Ishikawa (cell line): ENCODE results near the gene CPXM1.

Experiments
- CEBPB ChIP-seq: IDR thresholded peaks from 2 replicates; pipeline ENCODE4 v1.6.1; 2012
- CREB1 ChIP-seq: IDR thresholded peaks from 2 replicates; pipeline ENCODE4 v1.6.1; 2012; ENCODE audit warnings: low read depth
- EP300 ChIP-seq: IDR thresholded peaks from 2 replicates; pipeline ENCODE4 v1.6.1; 2012; ENCODE audit warnings: borderline replicate concordance
- FOXM1 ChIP-seq: IDR thresholded peaks from 2 replicates; pipeline ENCODE4 v1.6.1; 2012; ENCODE audit warnings: low read depth, borderline replicate concordance
- RAD21 ChIP-seq: IDR thresholded peaks from 2 replicates; pipeline ENCODE4 v1.6.1; 2012; ENCODE audit warnings: low read depth
- TAF1 ChIP-seq: IDR thresholded peaks from 2 replicates; pipeline ENCODE4 v1.6.1; 2012; ENCODE audit warnings: low read depth, mild to moderate bottlenecking
- TCF12 ChIP-seq: IDR thresholded peaks from 2 replicates; pipeline ENCODE4 v1.6.1; 2012; ENCODE audit warnings: low read depth
- TEAD4 ChIP-seq: IDR thresholded peaks from 2 replicates; pipeline ENCODE4 v1.6.1; 2012
- YY1 ChIP-seq: IDR thresholded peaks from 2 replicates; pipeline ENCODE4 v1.6.1; 2012; ENCODE audit warnings: low read depth
- ZBTB7A ChIP-seq: IDR thresholded peaks from 2 replicates; pipeline ENCODE4 v1.6.1; 2012; ENCODE audit warnings: low read depth
- TF ChIP-seq, protein P1 (sequence below): IDR thresholded peaks from 2 replicates; pipeline ENCODE4 v1.6.1; 2012; ENCODE audit warnings: low read depth, mild to moderate bottlenecking
- TF ChIP-seq, protein P2 (sequence below): IDR thresholded peaks from 2 replicates; pipeline ENCODE4 v1.6.1; 2012

DNA sequence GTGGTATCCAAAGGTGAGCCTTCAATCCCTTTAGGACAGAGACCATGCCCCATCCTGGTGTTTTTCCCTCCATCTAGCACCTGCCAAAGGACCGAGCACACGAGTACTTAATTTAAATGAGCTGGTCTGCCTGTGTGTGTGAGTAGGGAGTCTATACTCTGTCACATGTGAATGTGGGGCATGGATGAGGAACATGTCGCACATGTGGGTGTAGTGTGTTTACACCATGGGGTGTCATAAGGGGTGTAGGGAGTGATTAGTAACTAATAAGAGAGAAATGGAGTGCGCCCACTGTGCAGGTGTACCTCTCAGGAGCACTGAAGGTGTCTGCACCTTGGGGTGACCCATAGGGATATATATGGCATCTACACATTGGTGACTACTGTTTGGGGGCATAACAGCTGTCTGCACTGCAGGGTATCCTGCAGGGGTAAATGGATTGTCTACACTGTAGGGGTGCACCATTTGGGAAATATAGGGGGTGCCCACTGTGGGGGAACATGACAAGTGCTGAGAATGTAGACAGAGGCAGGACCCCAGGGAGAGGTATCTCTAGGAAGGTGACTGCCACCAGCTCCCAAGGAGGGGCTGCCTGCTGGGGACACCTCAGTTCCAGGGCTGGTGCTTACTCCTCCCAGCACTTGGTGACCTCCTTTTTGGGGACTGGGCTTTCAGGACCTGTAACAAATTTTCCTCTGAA is 54.3 kb downstream of the CPXM1 start:
- TF ChIP-seq, protein P1, sequence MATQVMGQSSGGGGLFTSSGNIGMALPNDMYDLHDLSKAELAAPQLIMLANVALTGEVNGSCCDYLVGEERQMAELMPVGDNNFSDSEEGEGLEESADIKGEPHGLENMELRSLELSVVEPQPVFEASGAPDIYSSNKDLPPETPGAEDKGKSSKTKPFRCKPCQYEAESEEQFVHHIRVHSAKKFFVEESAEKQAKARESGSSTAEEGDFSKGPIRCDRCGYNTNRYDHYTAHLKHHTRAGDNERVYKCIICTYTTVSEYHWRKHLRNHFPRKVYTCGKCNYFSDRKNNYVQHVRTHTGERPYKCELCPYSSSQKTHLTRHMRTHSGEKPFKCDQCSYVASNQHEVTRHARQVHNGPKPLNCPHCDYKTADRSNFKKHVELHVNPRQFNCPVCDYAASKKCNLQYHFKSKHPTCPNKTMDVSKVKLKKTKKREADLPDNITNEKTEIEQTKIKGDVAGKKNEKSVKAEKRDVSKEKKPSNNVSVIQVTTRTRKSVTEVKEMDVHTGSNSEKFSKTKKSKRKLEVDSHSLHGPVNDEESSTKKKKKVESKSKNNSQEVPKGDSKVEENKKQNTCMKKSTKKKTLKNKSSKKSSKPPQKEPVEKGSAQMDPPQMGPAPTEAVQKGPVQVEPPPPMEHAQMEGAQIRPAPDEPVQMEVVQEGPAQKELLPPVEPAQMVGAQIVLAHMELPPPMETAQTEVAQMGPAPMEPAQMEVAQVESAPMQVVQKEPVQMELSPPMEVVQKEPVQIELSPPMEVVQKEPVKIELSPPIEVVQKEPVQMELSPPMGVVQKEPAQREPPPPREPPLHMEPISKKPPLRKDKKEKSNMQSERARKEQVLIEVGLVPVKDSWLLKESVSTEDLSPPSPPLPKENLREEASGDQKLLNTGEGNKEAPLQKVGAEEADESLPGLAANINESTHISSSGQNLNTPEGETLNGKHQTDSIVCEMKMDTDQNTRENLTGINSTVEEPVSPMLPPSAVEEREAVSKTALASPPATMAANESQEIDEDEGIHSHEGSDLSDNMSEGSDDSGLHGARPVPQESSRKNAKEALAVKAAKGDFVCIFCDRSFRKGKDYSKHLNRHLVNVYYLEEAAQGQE, result no peak
- TF ChIP-seq, protein P2, sequence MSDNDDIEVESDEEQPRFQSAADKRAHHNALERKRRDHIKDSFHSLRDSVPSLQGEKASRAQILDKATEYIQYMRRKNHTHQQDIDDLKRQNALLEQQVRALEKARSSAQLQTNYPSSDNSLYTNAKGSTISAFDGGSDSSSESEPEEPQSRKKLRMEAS, result no peak
- TF ChIP-seq EP300 (no peak), ZBTB7A (no peak), RAD21 (no peak), TAF1 (no peak), TCF12 (no peak), CREB1 (no peak), CEBPB (no peak), FOXM1 (no peak), YY1 (no peak), TEAD4 (no peak)
